Gastroesophageal sphincter (tissue), 3 donors: Measurements from ENCODE around the gene HMGN2.

Experiments used
- EP300 ChIP-seq: sonication (generic); formaldehyde crosslinking; IDR thresholded peaks from one replicate; pipeline ENCODE4 v1.6.1; 2017; ENCODE audit warnings: antibody characterized with exemption, mild to moderate bottlenecking
- POLR2A ChIP-seq, 2 donors: fragments of 450-650 bp; IDR thresholded peaks; one replicate each; pipeline ENCODE4 v1.6.1; 2017; ENCODE audit warnings: antibody characterized with exemption in 2 of 2, mild to moderate bottlenecking in 2 of 2, moderate library complexity in 1 of 2
- POLR2AphosphoS5 ChIP-seq: sonication (generic); formaldehyde crosslinking; IDR thresholded peaks from one replicate; pipeline ENCODE4 v1.6.1; 2017; ENCODE audit warnings: antibody characterized with exemption
- TF ChIP-seq, protein P1 (sequence below), 4 experiments: fragments of 200-600 bp in 2 of 4; fragments of 450-650 bp in 2 of 4; sonication (generic) in 1 of 4; IDR thresholded peaks; one replicate each; pipeline ENCODE4 v1.5.1; 2017 to 2019; ENCODE audit warnings: antibody characterized with exemption in 4 of 4, mild to moderate bottlenecking in 2 of 4, moderate library complexity in 2 of 4

DNA sequence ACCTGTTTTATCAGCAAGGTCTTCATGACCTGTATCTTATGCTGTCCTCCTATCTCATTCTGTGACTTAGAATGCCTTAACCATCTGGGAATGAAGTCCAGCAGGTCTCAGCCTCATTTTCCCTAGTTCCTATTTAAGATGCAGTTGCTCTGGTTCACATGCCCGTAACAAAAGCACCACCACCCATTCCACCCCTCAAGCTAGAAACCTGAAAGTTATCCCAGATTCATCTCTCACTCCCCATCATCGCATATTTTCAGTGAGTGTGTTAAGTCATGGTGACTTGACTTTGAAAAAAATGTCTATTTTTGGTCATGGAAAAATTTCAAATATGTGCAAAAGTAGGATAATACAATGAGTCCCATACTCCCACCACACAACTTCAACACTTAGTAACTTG, 11.7 kb downstream of the HMGN2 start:
- TF ChIP-seq, protein P1, sequence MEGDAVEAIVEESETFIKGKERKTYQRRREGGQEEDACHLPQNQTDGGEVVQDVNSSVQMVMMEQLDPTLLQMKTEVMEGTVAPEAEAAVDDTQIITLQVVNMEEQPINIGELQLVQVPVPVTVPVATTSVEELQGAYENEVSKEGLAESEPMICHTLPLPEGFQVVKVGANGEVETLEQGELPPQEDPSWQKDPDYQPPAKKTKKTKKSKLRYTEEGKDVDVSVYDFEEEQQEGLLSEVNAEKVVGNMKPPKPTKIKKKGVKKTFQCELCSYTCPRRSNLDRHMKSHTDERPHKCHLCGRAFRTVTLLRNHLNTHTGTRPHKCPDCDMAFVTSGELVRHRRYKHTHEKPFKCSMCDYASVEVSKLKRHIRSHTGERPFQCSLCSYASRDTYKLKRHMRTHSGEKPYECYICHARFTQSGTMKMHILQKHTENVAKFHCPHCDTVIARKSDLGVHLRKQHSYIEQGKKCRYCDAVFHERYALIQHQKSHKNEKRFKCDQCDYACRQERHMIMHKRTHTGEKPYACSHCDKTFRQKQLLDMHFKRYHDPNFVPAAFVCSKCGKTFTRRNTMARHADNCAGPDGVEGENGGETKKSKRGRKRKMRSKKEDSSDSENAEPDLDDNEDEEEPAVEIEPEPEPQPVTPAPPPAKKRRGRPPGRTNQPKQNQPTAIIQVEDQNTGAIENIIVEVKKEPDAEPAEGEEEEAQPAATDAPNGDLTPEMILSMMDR (IDR thresholded peaks at IDR 0.05): no peak
- TF ChIP-seq POLR2AphosphoS5: no peak
- TF ChIP-seq POLR2A (IDR thresholded peaks at IDR 0.05): no peak
- no peak for TF ChIP-seq EP300
